ENCODE measurements around the gene PRPF31. TPM values are rescaled to one million over a fixed set of nuclear protein-coding genes. Genes with fewer than 3 reads are reported as not detected.

Gene PRPF31
- total RNA-seq, 8 experiments from 2014 or later: 29.5 to 78.7 (median 59.3) TPM

DNA sequence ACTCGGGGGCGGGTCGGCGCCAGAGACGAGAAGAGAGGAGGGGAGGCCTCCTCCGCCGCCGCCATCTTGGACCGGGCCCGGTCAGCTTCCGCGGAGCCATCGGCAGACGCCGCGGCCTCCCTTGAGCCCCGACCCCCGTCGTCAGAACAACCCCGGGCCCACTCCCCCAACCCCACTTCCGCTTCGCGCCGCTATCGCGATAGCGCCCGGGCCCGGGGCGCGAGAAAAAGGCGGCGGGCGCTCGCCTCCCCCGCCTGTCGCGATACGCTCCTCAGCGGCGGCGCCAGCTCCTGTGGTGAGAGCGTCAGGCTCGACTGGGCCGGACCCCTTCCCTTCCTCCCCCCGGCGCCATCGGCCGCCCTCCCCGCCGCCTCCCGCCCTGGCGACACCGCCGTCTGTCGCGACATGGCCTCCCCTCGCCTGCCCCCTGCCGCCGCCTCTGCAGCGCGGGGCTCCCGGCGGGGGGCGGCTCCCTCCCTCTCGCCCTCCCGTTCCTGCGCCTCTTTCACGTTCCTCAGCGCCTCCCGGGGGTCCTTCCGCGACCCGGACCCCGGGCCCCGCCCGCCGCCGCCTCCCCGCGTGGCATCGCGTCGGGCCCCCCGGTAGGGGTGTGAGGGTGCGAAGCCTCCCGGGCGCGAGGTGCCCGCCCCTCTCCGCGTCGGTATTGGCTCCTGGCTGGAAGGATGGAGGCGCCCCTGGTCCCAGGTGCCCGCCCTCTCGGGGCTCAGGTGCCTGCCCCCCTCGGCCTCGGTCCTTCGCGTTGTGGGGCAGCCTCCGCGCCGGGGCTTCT, 22.3 kb downstream of the PRPF31 start, which contains the start of gene CNOT3:
Gene CNOT3 (plus strand): TSS at position 64 of the 790 bp plus-strand sequence. CDS start 5,217 bp downstream, outside the sequence.
- in situ Hi-C loops (cut with MboI; ENCODE audit: low pct_unique_long_range_greater_than_20kb in 2 of 9, low sequenced_read_pairs in 9 of 9, unreplicated experiment in 9 of 9): no loop called here
- no CpG with 5 or more reads among the region's 103 CpGs for WGBS, 10 experiments
- Histone ChIP-seq H3K4me1 (replicated peaks in 1 of 2) (peaks cover 8 to 10% of the 10 kb centered on the region in 2 donors), H3K27ac (peak within 1 kb of the TSS; percentile 95 to 98), H3K4me3 (peak within 1 kb of the TSS; percentile 86 to 100 (median 91))
- no peak for ATAC-seq (replicated peaks in 6 of 8)

DNA sequence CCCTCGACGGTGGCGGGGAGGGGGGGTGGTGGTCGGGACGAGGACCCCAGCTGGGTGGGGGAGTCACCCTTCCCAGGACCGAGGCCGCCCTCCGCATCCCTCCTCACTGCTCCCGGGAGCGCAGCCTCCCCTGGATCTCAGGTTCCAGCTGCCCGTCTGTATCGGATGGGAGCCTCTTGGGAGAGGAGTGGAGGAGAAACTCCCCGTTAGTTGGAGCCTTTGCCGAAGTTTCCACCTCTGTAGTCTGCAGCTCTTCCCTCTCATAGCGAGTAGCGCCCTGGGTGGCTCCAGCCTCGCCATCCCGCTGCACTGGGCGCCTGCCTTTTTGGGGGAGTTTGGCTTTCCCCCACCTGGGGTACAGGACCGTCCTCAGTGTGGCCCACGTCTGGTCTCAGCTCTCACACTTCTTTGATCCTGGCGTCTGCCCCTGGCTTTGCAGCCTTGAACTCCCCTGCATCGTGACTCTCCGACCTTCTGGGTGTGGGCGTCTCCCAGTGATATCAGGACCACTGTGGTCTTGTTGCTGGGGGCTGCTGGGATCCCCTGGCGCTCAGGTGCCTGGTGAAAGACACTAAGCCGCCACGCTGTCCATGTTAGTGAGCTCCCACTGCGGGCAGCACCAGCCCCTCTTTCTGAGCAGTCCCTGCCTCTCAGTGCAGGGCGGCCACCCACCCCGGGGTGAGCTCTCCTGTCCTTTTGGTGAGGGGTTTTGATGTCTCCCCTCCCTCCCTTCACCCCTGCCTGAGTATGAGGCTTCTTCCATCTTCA, 23.1 kb downstream of the PRPF31 start:
- H3K4me3 ChIP-seq: peak overlapping the region; percentile 86 to 100 (median 91)

DNA sequence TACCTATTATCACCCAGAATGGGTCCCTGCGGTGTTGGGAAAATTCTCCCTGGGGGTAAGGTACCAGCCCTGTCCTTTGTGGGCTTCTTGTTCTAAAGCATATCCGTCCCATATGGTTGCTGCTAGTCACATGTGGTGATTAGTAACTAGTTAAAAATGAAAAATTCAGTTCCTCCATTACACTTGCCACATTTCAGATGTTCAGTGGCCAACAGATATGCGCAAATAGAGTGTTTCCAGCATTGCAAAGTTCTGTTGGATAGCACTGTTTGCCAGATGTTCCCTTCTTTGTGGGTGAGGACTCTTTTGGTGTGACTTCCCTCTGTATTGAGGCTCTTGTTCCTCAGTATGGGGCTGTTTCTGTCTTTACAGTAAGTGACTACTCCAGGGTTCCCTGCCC, 25.8 kb downstream of the PRPF31 start:
- no peak overlapping the region for H3K4me3 ChIP-seq
- peak in 2 of 8 experiments; percentile 3 to 9 for ATAC-seq (replicated peaks in 6 of 8)
- peaks cover 3 to 10% of the 10 kb centered on the region in 2 donors for H3K4me1 ChIP-seq (replicated peaks in 1 of 2)
- WGBS, 10 experiments: 0 to 100% (median 93%) methylated on average over 1 to 3 of the region's 3 CpGs; no CpG with 5 or more reads in 5 of the 10 experiments
- H3K27ac ChIP-seq: no peak overlapping the region
- in situ Hi-C loops (cut with MboI; ENCODE audit: low pct_unique_long_range_greater_than_20kb in 2 of 9, low sequenced_read_pairs in 9 of 9, unreplicated experiment in 9 of 9): no loop called here

More for the DNA sequence above, 23.1 kb downstream of the PRPF31 start:
- Histone ChIP-seq H3K4me1 (replicated peaks in 1 of 2) (peaks cover 8 to 10% of the 10 kb centered on the region in 2 donors), H3K27ac (peak overlapping the region; percentile 95 to 98)
- no peak for ATAC-seq (replicated peaks in 6 of 8)
- in situ Hi-C loops (cut with MboI; ENCODE audit: low pct_unique_long_range_greater_than_20kb in 2 of 9, low sequenced_read_pairs in 9 of 9, unreplicated experiment in 9 of 9): no loop called here
- 12 to 89% methylated on average over 8 of the region's 31 CpGs; no CpG with 5 or more reads in 8 of the 10 experiments for WGBS, 10 experiments

DNA sequence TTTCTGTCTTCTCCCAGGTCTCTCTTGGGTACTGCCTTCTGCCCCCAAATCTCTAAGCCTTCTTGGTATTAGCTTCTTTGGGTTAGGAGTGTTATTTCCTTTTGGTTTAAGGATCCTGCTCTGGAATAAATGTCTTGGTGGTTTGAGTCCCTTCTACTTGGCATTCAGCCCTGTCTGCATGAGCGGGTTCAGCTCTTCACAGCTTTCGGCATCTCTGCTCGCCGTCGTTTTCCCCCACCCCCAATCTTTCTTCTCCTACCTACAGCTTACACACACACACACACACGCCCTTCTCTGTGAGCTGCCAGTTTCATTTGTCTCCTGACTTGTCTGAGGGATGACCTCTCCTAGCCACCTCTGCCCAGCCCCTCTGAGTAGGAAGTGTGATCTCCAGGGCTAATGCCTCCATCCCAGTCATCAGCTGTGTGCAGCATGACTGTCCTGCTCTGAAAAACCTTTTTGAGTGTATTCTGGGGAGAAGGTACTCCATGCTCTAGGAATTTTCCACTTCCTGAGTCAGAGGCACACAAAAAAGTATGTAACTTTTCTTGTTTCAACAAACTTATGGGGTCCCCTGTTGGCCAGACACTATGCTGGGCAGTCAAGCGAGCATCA, 26.7 kb downstream of the PRPF31 start:
- ATAC-seq (replicated peaks in 6 of 8): no peak
- in situ Hi-C loops (cut with MboI; ENCODE audit: low pct_unique_long_range_greater_than_20kb in 2 of 9, low sequenced_read_pairs in 9 of 9, unreplicated experiment in 9 of 9): no loop called here
- Histone ChIP-seq H3K27ac (no peak overlapping the region), H3K4me1 (replicated peaks in 1 of 2) (peaks cover 3 to 10% of the 10 kb centered on the region in 2 donors), H3K4me3 (no peak overlapping the region)
- WGBS, 10 experiments: 40 to 96% (median 88%) methylated on average over 1 to 6 of the region's 7 CpGs; no CpG with 5 or more reads in 5 of the 10 experiments

DNA sequence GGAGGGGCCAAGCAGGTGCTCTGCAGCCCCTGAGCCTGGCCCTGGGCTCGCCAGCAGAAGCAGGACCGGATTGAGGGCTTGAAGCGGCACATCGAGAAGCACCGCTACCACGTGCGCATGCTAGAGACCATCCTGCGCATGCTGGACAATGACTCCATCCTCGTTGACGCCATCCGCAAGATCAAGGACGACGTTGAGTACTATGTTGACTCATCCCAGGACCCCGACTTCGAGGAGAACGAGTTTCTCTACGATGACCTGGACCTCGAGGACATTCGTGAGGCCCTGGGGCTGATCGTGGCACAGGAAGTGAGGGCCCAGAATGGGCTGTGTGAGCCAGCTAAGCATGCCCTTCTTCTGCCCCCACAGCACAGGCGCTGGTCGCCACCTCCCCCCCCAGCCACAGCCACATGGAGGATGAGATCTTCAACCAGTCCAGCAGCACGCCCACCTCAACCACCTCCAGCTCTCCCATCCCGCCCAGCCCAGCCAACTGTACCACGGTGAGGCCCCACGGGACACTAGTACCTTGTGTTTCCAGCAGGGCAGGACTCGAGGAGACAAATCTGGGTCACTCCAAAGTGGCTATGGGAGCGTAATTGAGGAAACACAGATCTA, 30.1 kb downstream of the PRPF31 start:
- no peaks in the 10 kb centered on the region for H3K4me1 ChIP-seq (replicated peaks in 1 of 2)
- ATAC-seq (replicated peaks in 6 of 8): no peak
- no peak overlapping the region for H3K27ac ChIP-seq
- 89 to 100% (median 95%) methylated on average over 1 to 14 of the region's 28 CpGs; no CpG with 5 or more reads in 4 of the 10 experiments for WGBS, 10 experiments
- in situ Hi-C loops (cut with MboI; ENCODE audit: low pct_unique_long_range_greater_than_20kb in 2 of 9, low sequenced_read_pairs in 9 of 9, unreplicated experiment in 9 of 9): no loop called here
- H3K4me3 ChIP-seq: no peak overlapping the region

DNA sequence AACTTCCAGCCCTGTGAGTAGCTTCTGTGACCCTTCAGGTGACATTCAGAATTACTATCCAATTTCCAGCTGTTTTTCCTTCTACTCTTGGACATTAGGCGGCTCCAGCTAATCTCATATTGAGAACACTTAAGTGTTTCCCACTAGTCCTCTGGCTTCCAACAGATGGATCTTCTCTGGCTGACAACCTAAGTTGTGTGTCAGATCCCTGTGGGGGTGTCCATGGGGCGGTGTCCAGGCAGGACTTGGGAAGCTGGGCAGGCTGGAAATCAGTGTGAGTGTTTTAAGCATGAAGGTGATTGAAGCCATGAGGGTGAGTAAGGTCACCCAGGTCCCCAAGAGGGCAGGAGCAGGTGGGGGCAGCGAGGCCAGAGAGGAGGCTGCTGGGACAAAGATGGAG, 32.1 kb downstream of the PRPF31 start:
- 83 to 100% (median 100%) methylated on average over 1 to 3 of the region's 3 CpGs; no CpG with 5 or more reads in 7 of the 10 experiments for WGBS, 10 experiments
- Histone ChIP-seq H3K27ac (no peak overlapping the region), H3K4me3 (no peak overlapping the region), H3K4me1 (replicated peaks in 1 of 2) (no peaks in the 10 kb centered on the region)
- in situ Hi-C loops (cut with MboI; ENCODE audit: low pct_unique_long_range_greater_than_20kb in 2 of 9, low sequenced_read_pairs in 9 of 9, unreplicated experiment in 9 of 9): no loop called here
- ATAC-seq (replicated peaks in 6 of 8): no peak

DNA sequence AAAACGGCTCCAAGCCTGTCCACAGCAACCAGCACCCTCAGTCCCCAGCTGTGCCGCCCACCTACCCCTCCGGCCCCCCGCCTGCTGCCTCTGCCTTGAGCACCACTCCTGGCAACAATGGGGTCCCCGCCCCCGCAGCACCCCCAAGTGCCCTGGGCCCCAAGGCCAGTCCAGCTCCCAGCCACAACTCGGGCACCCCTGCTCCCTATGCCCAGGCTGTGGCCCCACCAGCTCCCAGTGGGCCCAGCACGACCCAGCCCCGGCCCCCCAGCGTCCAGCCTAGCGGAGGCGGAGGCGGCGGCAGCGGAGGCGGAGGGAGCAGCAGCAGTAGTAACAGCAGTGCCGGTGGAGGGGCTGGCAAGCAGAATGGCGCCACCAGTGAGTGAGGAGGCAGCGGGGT, 32.6 kb downstream of the PRPF31 start:
- peak in 2 of 8 experiments; percentile 12 to 21 for ATAC-seq (replicated peaks in 6 of 8)
- no peak overlapping the region for H3K4me3 ChIP-seq
- no peak overlapping the region for H3K27ac ChIP-seq
- WGBS, 10 experiments: no CpG with 5 or more reads among the region's 19 CpGs
- H3K4me1 ChIP-seq (replicated peaks in 1 of 2): no peaks in the 10 kb centered on the region
- in situ Hi-C loops (cut with MboI; ENCODE audit: low pct_unique_long_range_greater_than_20kb in 2 of 9, low sequenced_read_pairs in 9 of 9, unreplicated experiment in 9 of 9): no loop called here

DNA sequence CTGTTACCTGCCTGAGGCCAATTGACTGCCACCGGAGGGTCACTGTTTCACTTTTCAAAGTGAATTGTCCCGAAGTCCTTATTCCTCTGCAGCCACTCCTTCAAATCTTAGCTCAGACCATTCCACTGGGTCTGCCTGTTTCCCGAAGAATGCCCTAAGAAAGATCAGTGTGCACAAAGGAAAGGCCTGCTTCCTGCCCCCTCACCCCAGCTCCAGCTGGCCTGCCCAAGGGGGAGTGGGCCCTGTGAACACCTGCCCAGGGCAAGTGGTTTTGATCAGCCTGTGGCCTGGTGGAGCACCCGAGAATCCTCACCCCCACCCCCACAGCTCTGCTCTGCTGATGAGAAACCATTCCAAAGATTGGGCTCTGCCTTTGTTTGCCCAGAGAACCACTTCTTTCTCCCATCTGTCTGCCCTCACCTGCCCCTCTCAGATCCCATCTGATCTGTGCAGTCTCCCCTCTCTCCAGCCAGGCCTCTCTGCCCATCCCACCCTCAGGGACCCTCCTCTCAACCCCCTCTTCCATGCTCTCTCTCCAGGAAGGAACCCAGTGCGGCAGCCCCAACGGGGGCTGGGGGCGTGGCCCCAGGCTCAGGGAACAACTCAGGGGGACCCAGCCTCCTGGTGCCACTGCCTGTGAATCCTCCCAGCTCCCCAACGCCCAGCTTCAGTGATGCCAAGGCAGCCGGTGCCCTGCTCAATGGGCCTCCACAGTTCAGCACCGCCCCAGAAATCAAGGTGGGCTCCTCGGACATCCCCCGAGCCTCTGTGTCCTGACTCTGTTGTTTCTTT, 33.7 kb downstream of the PRPF31 start:
- Histone ChIP-seq H3K4me3 (no peak overlapping the region), H3K27ac (no peak overlapping the region), H3K4me1 (replicated peaks in 1 of 2) (no peaks in the 10 kb centered on the region)
- ATAC-seq (replicated peaks in 6 of 8): no peak
- 33 to 100% (median 91%) methylated on average over 1 to 6 of the region's 12 CpGs; no CpG with 5 or more reads in 4 of the 10 experiments for WGBS, 10 experiments
- in situ Hi-C loops (cut with MboI; ENCODE audit: low pct_unique_long_range_greater_than_20kb in 2 of 9, low sequenced_read_pairs in 9 of 9, unreplicated experiment in 9 of 9): no loop called here

DNA sequence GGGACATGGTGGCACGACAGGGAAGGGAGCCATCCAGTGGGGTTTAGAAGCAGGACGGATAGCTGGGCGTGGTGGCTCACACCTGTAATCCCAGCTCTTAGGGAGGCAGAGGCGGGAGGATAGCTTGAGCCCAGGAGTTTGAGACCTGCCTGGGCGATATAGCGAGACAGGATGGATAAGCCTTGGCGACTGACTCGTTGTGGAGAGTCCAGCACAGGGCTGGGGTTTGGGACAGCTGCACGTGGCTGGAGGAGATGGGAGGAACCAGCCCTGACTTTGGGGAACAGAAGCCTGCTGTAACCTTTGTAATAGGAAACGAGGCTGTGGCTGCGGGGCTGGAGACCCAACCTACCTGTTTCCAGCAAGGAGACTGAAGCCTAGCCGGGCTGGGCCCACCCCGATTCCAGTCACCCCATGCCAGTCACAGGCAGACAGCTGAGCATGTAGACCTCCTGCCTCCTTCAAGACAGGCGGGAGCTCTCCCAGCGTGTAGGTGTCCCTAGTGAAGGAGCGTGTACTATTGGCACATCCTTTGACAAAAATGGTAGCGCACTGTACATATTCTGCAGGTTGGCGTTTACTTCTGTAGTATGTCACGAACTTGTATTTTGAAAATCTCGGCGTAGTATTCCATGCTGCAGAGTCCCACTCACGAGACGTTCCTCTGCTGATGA, 35.9 kb downstream of the PRPF31 start:
- Histone ChIP-seq H3K27ac (no peak overlapping the region), H3K4me3 (no peak overlapping the region), H3K4me1 (replicated peaks in 1 of 2) (no peaks in the 10 kb centered on the region)
- ATAC-seq (replicated peaks in 6 of 8): no peak
- in situ Hi-C loops (cut with MboI; ENCODE audit: low pct_unique_long_range_greater_than_20kb in 2 of 9, low sequenced_read_pairs in 9 of 9, unreplicated experiment in 9 of 9): no loop called here
- WGBS, 10 experiments: 75 to 100% (median 91%) methylated on average over 1 to 15 of the region's 23 CpGs

DNA sequence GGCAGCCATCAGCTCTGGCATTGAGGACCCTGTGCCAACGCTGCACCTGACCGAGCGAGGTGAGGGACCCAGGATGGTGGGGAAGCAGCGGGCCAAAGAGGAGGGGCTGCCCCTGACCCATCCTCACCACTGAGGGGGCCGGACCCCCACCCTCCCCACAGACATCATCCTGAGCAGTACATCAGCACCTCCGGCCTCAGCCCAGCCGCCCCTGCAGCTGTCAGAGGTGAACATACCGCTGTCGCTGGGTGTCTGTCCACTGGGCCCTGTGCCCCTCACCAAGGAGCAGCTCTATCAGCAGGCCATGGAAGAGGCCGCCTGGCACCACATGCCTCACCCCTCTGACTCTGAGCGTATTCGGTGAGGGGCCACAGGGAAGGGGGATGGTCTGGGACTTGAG, 36.7 kb downstream of the PRPF31 start:
- ATAC-seq (replicated peaks in 6 of 8): peak in 3 of 8 experiments; percentile 4 to 5 (median 4)
- no peaks in the 10 kb centered on the region for H3K4me1 ChIP-seq (replicated peaks in 1 of 2)
- 100% methylated on average over 1 of the region's 12 CpGs; no CpG with 5 or more reads in 9 of the 10 experiments for WGBS, 10 experiments
- no peak overlapping the region for H3K27ac ChIP-seq
- in situ Hi-C loops (cut with MboI; ENCODE audit: low pct_unique_long_range_greater_than_20kb in 2 of 9, low sequenced_read_pairs in 9 of 9, unreplicated experiment in 9 of 9): no loop called here
- H3K4me3 ChIP-seq: no peak overlapping the region

DNA sequence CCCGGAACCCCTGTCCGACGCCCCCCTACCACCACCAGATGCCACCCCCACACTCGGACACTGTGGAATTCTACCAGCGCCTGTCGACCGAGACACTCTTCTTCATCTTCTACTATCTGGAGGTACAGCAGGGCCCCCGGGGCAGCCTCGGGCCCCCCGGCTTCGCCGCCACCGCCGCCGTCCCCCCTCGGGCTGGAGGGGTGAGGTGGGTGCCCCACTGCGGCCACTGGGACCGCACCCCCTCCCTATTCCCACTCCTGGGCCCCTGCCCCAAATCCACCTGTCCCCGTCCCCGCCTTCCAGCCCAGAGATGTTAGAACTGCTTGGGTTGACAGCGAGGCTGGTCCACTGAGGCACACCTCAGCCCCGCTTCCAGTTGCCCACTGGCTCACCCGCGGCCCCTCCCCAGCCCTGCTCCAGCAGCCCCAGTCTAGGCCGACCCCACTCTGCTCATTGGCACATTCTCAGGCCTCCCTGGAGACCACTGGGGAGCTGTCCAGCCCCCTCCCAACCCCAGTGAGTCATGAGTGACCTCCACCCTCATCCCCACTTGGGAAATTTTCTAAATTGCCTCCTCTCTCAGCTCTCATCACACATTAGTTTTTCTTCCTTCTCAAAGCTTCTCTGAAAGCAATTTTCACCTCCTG, 37.4 kb downstream of the PRPF31 start:
- ATAC-seq (replicated peaks in 6 of 8): peak in 3 of 8 experiments; percentile 12 to 25 (median 23)
- Histone ChIP-seq H3K4me3 (no peak overlapping the region), H3K27ac (no peak overlapping the region), H3K4me1 (replicated peaks in 1 of 2) (no peaks in the 10 kb centered on the region)
- in situ Hi-C loops (cut with MboI; ENCODE audit: low pct_unique_long_range_greater_than_20kb in 2 of 9, low sequenced_read_pairs in 9 of 9, unreplicated experiment in 9 of 9): no loop called here
- WGBS, 10 experiments: no CpG with 5 or more reads among the region's 25 CpGs
